Neuronal stem cell (in vitro differentiated cells): Measurements from ENCODE around the gene AFAP1.

ENCODE experiments used
- DNase-seq: peaks from one replicate; pipeline ENCODE4 v3.0.0-alpha.2; 2013; ENCODE audit warnings: low spot score
- H2AFZ ChIP-seq: one replicate; pipeline ENCODE4 v1.6.1; 2013; ENCODE audit warnings: mild to moderate bottlenecking, low read length, inconsistent platforms
- H2AK5ac ChIP-seq: 2 replicates; pipeline ENCODE4 v1.6.1; 2013; ENCODE audit warnings: low read depth, mild to moderate bottlenecking, inconsistent platforms, low read length, moderate library complexity, mixed read lengths
- H2BK120ac ChIP-seq: 2 replicates; pipeline ENCODE4 v1.6.1; 2013; ENCODE audit warnings: low read depth, mild to moderate bottlenecking, inconsistent platforms, low read length, moderate library complexity, mixed read lengths
- H2BK12ac ChIP-seq: one replicate; pipeline ENCODE4 v1.6.1; 2013; ENCODE audit warnings: low read length, inconsistent platforms
- H2BK15ac ChIP-seq: 2 replicates; pipeline ENCODE4 v1.6.1; 2013; ENCODE audit warnings: mild to moderate bottlenecking, low read length, inconsistent platforms, mixed read lengths
- H2BK5ac ChIP-seq: one replicate; pipeline ENCODE4 v1.6.1; 2013; ENCODE audit warnings: inconsistent platforms, mild to moderate bottlenecking, low read length, moderate library complexity
- H3K14ac ChIP-seq: one replicate; pipeline ENCODE4 v1.6.1; 2013; ENCODE audit warnings: low read length, inconsistent platforms
- H3K18ac ChIP-seq: 2 replicates; pipeline ENCODE4 v1.6.1; 2013; ENCODE audit warnings: low read length, inconsistent platforms
- H3K23ac ChIP-seq: 2 replicates; pipeline ENCODE4 v1.6.1; 2013; ENCODE audit warnings: low read depth, mild to moderate bottlenecking, mixed read lengths, low read length, inconsistent platforms; ENCODE audit not compliant: poor library complexity
- H3K27ac ChIP-seq: replicated peaks from 3 replicates; pipeline ENCODE4 v1.5.1; 2013; ENCODE audit warnings: low read length, inconsistent platforms
- H3K27me3 ChIP-seq, 3 experiments: 2 replicates each; pipeline ENCODE4 v1.6.1; 2013; ENCODE audit warnings: low read length in 3 of 3, mild to moderate bottlenecking in 2 of 3, inconsistent platforms in 1 of 3, low read depth in 1 of 3, mixed read lengths in 1 of 3, moderate library complexity in 1 of 3; ENCODE audit not compliant: control insufficient read depth in 3 of 3, insufficient read depth in 3 of 3
- H3K36me3 ChIP-seq, 2 donors: replicated peaks in 1 of 2; 2 replicates each; pipeline ENCODE4 v1.6.1; 2013; ENCODE audit warnings: low read length in 2 of 2; ENCODE audit not compliant: control insufficient read depth in 2 of 2, insufficient read depth in 2 of 2
- H3K4ac ChIP-seq: 2 replicates; pipeline ENCODE4 v1.6.1; 2013; ENCODE audit warnings: inconsistent platforms, mild to moderate bottlenecking, low read length, moderate library complexity
- H3K4me1 ChIP-seq, 2 donors: 1 replicate in 1 of 2; 2 replicates in 1 of 2; pipeline ENCODE4 v1.6.1; 2013; ENCODE audit warnings: low read length in 2 of 2, low read depth in 1 of 2; ENCODE audit not compliant: control insufficient read depth in 2 of 2, insufficient read depth in 1 of 2
- H3K4me2 ChIP-seq: one replicate; pipeline ENCODE4 v1.6.1; 2013; ENCODE audit warnings: mild to moderate bottlenecking, low read length, inconsistent platforms; ENCODE audit not compliant: insufficient read depth, poor library complexity, severe bottlenecking
- H3K4me3 ChIP-seq, 2 donors: 2 replicates each; pipeline ENCODE4 v1.5.1; 2013; ENCODE audit warnings: low read length in 2 of 2, mild to moderate bottlenecking in 2 of 2, inconsistent platforms in 1 of 2, moderate library complexity in 1 of 2
- H3K79me1 ChIP-seq: one replicate; pipeline ENCODE4 v1.6.1; 2013; ENCODE audit warnings: low read depth, mild to moderate bottlenecking, inconsistent platforms, low read length, moderate library complexity
- H3K9ac ChIP-seq: one replicate; pipeline ENCODE4 v1.6.1; 2013; ENCODE audit warnings: mild to moderate bottlenecking, low read depth, low read length, inconsistent platforms; ENCODE audit not compliant: poor library complexity
- H3K9me3 ChIP-seq, 2 donors: replicated peaks in 1 of 2; 2 replicates each; pipeline versions ENCODE3 to v1.6.1; 2013; ENCODE audit warnings: low read length in 2 of 2, mild to moderate bottlenecking in 2 of 2, inconsistent platforms in 1 of 2, low read depth in 1 of 2, mixed read lengths in 1 of 2, moderate library complexity in 1 of 2; ENCODE audit not compliant: control insufficient read depth in 2 of 2, insufficient read depth in 1 of 2
- H4K8ac ChIP-seq: one replicate; pipeline ENCODE4 v1.6.1; 2013; ENCODE audit warnings: low read depth, mild to moderate bottlenecking, inconsistent platforms, low read length, moderate library complexity
- H4K91ac ChIP-seq: one replicate; pipeline ENCODE4 v1.6.1; 2013; ENCODE audit warnings: low read length, low read depth, mild to moderate bottlenecking, inconsistent platforms; ENCODE audit not compliant: poor library complexity
- WGBS, 2 donors: extraction: QIAGEN DNeasy Blood & Tissue Kit; methylation state at CpG; one replicate each; pipeline ENCODE4 v1.1.7; 2013; ENCODE audit warnings: missing lambda C conversion rate in 2 of 2, mixed read lengths in 1 of 2; ENCODE audit not compliant: insufficient read length in 2 of 2, insufficient replicate concordance in 1 of 2; ENCODE audit errors: extremely low coverage in 2 of 2; 5-methylcytosine and 5-hydroxymethylcytosine counted together

Gene AFAP1

DNA sequence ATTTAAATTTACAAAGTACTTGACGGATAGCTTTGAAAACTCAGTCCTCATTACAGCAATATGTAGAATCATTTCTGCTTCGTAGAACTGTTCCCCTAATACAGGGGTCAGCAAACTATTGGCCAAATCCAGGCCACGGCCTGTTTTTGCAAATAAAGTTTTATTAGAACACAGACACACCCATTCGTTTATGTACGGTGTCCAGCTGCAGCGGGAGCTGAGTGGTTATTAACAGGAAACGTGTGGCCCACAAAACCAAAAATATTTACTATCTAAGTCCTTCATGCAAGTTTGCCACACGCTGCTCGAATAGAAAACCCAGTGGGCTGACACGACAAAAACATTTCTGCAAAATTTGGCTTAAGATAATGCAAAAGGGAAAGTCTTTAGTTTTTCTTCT, 146.5 kb downstream of the AFAP1 start:
- Histone ChIP-seq H2BK15ac (no peak overlapping the region), H2BK120ac (no peak overlapping the region), H2AFZ (no peak overlapping the region), H2AK5ac (no peak overlapping the region), H3K27me3 (no peaks in the 10 kb centered on the region), H3K4me2 (no peak overlapping the region), H3K9ac (no peak overlapping the region), H2BK12ac (no peak overlapping the region), H3K79me1 (no peaks in the 10 kb centered on the region), H4K8ac (no peak overlapping the region), H3K36me3 (peaks cover 3 to 7% of the 10 kb centered on the region in 2 donors), H3K18ac (no peak overlapping the region), H3K14ac (no peak overlapping the region), H3K4ac (no peak overlapping the region), H3K23ac (no peak overlapping the region), H2BK5ac (no peak overlapping the region), H3K4me3 (no peak overlapping the region), H3K4me1 (peaks cover 5 to 8% of the 10 kb centered on the region in 2 donors), H3K27ac (no peak overlapping the region), H4K91ac (no peak overlapping the region), H3K9me3 (no peaks in the 10 kb centered on the region)
- WGBS, 2 donors = no CpG with 5 or more reads among the region's 10 CpGs
- no peak for DNase-seq

DNA sequence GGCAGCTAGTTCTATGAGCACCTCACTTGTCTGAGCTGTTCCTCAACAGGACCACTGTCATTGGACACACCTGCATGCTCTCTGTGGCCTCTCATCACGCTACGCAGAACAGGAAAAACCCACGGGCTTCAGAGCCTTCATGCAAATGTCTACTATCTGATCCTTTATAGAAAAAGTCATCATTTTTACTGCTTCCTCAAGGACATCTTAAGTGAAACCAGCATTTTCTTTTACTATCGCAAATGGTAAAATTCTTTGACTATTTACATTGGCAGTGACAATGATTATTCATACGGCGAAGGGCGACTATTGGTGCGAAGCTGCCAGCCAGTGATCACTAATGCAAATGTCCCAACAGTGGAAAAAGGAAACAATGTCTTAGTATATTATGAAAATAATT, 147.0 kb downstream of the AFAP1 start:
- H3K23ac ChIP-seq = no peak overlapping the region
- no peak overlapping the region for H4K91ac ChIP-seq
- no peak overlapping the region for H2BK5ac ChIP-seq
- no peak overlapping the region for H3K4me3 ChIP-seq
- no peak overlapping the region for H3K9ac ChIP-seq
- no peak overlapping the region for H3K27ac ChIP-seq
- H3K9me3 ChIP-seq = no peaks in the 10 kb centered on the region
- no peak overlapping the region for H2BK15ac ChIP-seq
- no peak overlapping the region for H3K4me2 ChIP-seq
- H2BK120ac ChIP-seq = no peak overlapping the region
- peaks cover 3 to 5% of the 10 kb centered on the region in 2 donors for H3K36me3 ChIP-seq
- DNase-seq = no peak
- H3K18ac ChIP-seq = no peak overlapping the region
- H2BK12ac ChIP-seq = no peak overlapping the region
- peaks cover 5 to 9% of the 10 kb centered on the region in 2 donors for H3K4me1 ChIP-seq
- no CpG with 5 or more reads among the region's 8 CpGs for WGBS, 2 donors
- no peak overlapping the region for H3K14ac ChIP-seq
- H3K4ac ChIP-seq = no peak overlapping the region
- H2AK5ac ChIP-seq = no peak overlapping the region
- H3K27me3 ChIP-seq = no peaks in the 10 kb centered on the region
- H2AFZ ChIP-seq = no peak overlapping the region
- H3K79me1 ChIP-seq = no peaks in the 10 kb centered on the region
- H4K8ac ChIP-seq = no peak overlapping the region

DNA sequence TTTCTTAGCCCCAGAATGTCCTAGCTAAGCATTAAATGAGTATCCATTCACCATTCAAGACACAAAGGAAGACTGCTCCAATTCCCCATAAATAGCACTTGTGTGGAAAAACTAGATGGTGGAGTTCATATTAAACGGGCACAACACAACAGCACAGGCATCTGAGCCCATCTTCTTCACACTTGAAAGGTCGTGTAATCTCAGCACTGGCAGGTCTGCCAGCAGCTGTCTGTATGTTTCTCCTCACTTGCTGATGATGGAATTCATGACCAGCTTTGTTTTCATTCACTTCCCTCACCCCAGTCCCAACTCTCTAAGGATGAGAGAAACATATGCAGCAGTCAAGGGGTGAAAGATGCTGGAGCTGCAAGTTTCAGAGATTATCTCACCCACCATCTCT, 148.7 kb downstream of the AFAP1 start:
- Histone ChIP-seq H3K27me3 (no peaks in the 10 kb centered on the region), H2BK120ac (no peak overlapping the region), H3K14ac (no peak overlapping the region), H3K4me1 (peaks cover 5 to 9% of the 10 kb centered on the region in 2 donors), H2BK12ac (no peak overlapping the region), H2BK5ac (no peak overlapping the region), H2BK15ac (no peak overlapping the region), H4K8ac (no peak overlapping the region), H3K27ac (no peak overlapping the region), H3K4me3 (no peak overlapping the region), H3K4me2 (no peak overlapping the region), H2AFZ (no peak overlapping the region), H3K18ac (no peak overlapping the region), H3K4ac (no peak overlapping the region), H3K9me3 (no peaks in the 10 kb centered on the region), H3K36me3 (peaks cover 1 to 2% of the 10 kb centered on the region in 2 donors), H4K91ac (no peak overlapping the region), H3K23ac (no peak overlapping the region), H3K79me1 (no peaks in the 10 kb centered on the region), H2AK5ac (no peak overlapping the region), H3K9ac (no peak overlapping the region)
- no peak for DNase-seq
- WGBS, 2 donors = no CpG with 5 or more reads among the region's 2 CpGs

GRCh38 chr4:7790023-7790422, 149.6 kb downstream of the AFAP1 start:
- DNase-seq = no peak
- no peak overlapping the region for H3K4me2 ChIP-seq
- no peak overlapping the region for H2BK15ac ChIP-seq
- no peak overlapping the region for H2AK5ac ChIP-seq
- no peak overlapping the region for H3K4me3 ChIP-seq
- H3K4ac ChIP-seq = no peak overlapping the region
- H3K27me3 ChIP-seq = no peaks in the 10 kb centered on the region
- no peak overlapping the region for H3K27ac ChIP-seq
- H3K4me1 ChIP-seq = peaks cover 5 to 9% of the 10 kb centered on the region in 2 donors
- no peak overlapping the region for H2AFZ ChIP-seq
- H2BK12ac ChIP-seq = no peak overlapping the region
- no peak overlapping the region for H3K9ac ChIP-seq
- H3K23ac ChIP-seq = no peak overlapping the region
- H3K9me3 ChIP-seq = no peaks in the 10 kb centered on the region
- no peak overlapping the region for H4K91ac ChIP-seq
- no peak overlapping the region for H2BK120ac ChIP-seq
- H3K79me1 ChIP-seq = no peaks in the 10 kb centered on the region
- no peak overlapping the region for H4K8ac ChIP-seq
- H3K14ac ChIP-seq = no peak overlapping the region
- no peak overlapping the region for H3K18ac ChIP-seq
- H3K36me3 ChIP-seq = peaks cover 1 to 4% of the 10 kb centered on the region in 2 donors
- WGBS, 2 donors = no CpG with 5 or more reads among the region's 2 CpGs
- no peak overlapping the region for H2BK5ac ChIP-seq
